HepG2 (cell line): ENCODE results near the gene PRSS8. TPM values are rescaled to one million over a fixed set of nuclear protein-coding genes. Genes with fewer than 3 reads are reported as not detected.
A peak's percentile ranks its signal among the peaks of the same experiment; 100 is the strongest.

ENCODE experiments used
- CBFB ChIP-seq: sonication (generic); formaldehyde crosslinking; IDR thresholded peaks from 2 replicates; pipeline ENCODE4 v1.4.0; 2020; ENCODE audit warnings: missing genetic modification reagents
- CHD4 ChIP-seq: fragments of 200-600 bp; sonication (generic); IDR thresholded peaks from 2 replicates; pipeline ENCODE4 v1.7.0; 2017; ENCODE audit warnings: mild to moderate bottlenecking, low read length, borderline replicate concordance
- EHMT2 ChIP-seq: fragments of 200-600 bp; sonication (generic); IDR thresholded peaks from 2 replicates; pipeline ENCODE4 v1.7.0; 2017; ENCODE audit warnings: antibody characterized with exemption, low read depth, low read length, borderline replicate concordance
- GPN1 ChIP-seq: sonication (generic); formaldehyde crosslinking; IDR thresholded peaks from 2 replicates; pipeline ENCODE4 v1.5.1; 2020; ENCODE audit warnings: missing genetic modification reagents, borderline replicate concordance
- JARID2 ChIP-seq: sonication (generic); formaldehyde crosslinking; IDR thresholded peaks from 2 replicates; pipeline ENCODE4 v1.8.1; 2023; ENCODE audit warnings: missing genetic modification reagents, inconsistent platforms; ENCODE audit not compliant: insufficient replicate concordance
- JDP2 ChIP-seq: sonication (generic); formaldehyde crosslinking; IDR thresholded peaks from 2 replicates; pipeline ENCODE4 v1.8.1; 2022; ENCODE audit warnings: missing genetic modification reagents, borderline replicate concordance
- JUN ChIP-seq: sonication (generic); formaldehyde crosslinking; IDR thresholded peaks from 2 replicates; pipeline ENCODE4 v1.4.0; 2020; ENCODE audit warnings: mild to moderate bottlenecking, missing genetic modification reagents
- KDM3A ChIP-seq: IDR thresholded peaks from 2 replicates; pipeline ENCODE4 v1.6.1; 2018; ENCODE audit warnings: low read depth, missing compliant biosample characterization
- KLF6 ChIP-seq: IDR thresholded peaks from 2 replicates; pipeline ENCODE4 v1.8.0; 2016; ENCODE audit warnings: missing biosample characterization, missing genetic modification reagents
- MIXL1 ChIP-seq: IDR thresholded peaks from 2 replicates; pipeline ENCODE4 v1.6.1; 2016
- MXI1 ChIP-seq: IDR thresholded peaks from 3 replicates; pipeline ENCODE4 v1.6.1; 2012; ENCODE audit warnings: low read depth, low read length, inconsistent platforms, borderline replicate concordance
- NPAS2 ChIP-seq: sonication (generic); formaldehyde crosslinking; IDR thresholded peaks from 2 replicates; pipeline ENCODE4 v1.8.0; 2022; ENCODE audit warnings: mild to moderate bottlenecking, missing genetic modification reagents, borderline replicate concordance
- SAFB2 ChIP-seq: sonication (generic); formaldehyde crosslinking; IDR thresholded peaks from 2 replicates; pipeline ENCODE4 v1.5.1; 2020; ENCODE audit warnings: missing genetic modification reagents, low read depth, mild to moderate bottlenecking, borderline replicate concordance
- TRAFD1 ChIP-seq: sonication (generic); formaldehyde crosslinking; IDR thresholded peaks from 2 replicates; pipeline ENCODE4 v1.5.1; 2020; ENCODE audit warnings: missing genetic modification reagents, mild to moderate bottlenecking, borderline replicate concordance
- ZBTB7B ChIP-seq: sonication (generic); formaldehyde crosslinking; IDR thresholded peaks from 2 replicates; pipeline ENCODE4 v1.4.0; 2020; ENCODE audit warnings: missing genetic modification reagents
- ZKSCAN5 ChIP-seq: sonication (generic); formaldehyde crosslinking; IDR thresholded peaks from 2 replicates; pipeline ENCODE4 v1.5.1; 2020; ENCODE audit warnings: mild to moderate bottlenecking, missing genetic modification reagents
- ZNF121 ChIP-seq: sonication (generic); formaldehyde crosslinking; IDR thresholded peaks from 2 replicates; pipeline ENCODE4 v1.5.0; 2020; ENCODE audit warnings: mild to moderate bottlenecking, missing genetic modification reagents
- ZNF225 ChIP-seq: sonication (generic); formaldehyde crosslinking; IDR thresholded peaks from 2 replicates; pipeline ENCODE4 v1.4.0; 2020; ENCODE audit warnings: mild to moderate bottlenecking, missing genetic modification reagents
- ZNF549 ChIP-seq: sonication (generic); formaldehyde crosslinking; IDR thresholded peaks from 2 replicates; pipeline ENCODE4 v1.5.0; 2020; ENCODE audit warnings: missing genetic modification reagents
- ZNF768 ChIP-seq: sonication (generic); formaldehyde crosslinking; IDR thresholded peaks from 2 replicates; pipeline ENCODE4 v1.4.0; 2020; ENCODE audit warnings: missing genetic modification reagents
- ZNF784 ChIP-seq: sonication (generic); formaldehyde crosslinking; IDR thresholded peaks from 2 replicates; pipeline ENCODE4 v1.5.1; 2020; ENCODE audit warnings: missing genetic modification reagents, mild to moderate bottlenecking, borderline replicate concordance
- polyA plus RNA-seq, 8 experiments: library from polyadenylated mRNA; depleted of rRNA in 3 of 8; stranded (reverse) in 7 of 8; unstranded in 1 of 8; fragments of >200 nt; fragmentation: Illumina TruSeq in 4 of 8; extraction: Trizol in 4 of 8; gene quantifications; 2 replicates each; pipeline versions ENCODE4 v1.2.1 to v1.2.3, GENCODE V29; 2011 to 2016; ENCODE audit warnings: low read depth in 4 of 8, missing spikeins in 1 of 8, mixed read lengths in 1 of 8; ENCODE audit not compliant: insufficient read depth in 1 of 8
- total RNA-seq, 5 experiments: library from RNA; depleted of rRNA; stranded (reverse); fragments of >200 nt; fragmentation: Illumina TruSeq; extraction: Trizol; gene quantifications; 2 replicates each; pipeline ENCODE4 v1.2.3, GENCODE V29; 2016; ENCODE audit warnings: low read depth in 1 of 5
- TF ChIP-seq, protein P1 (sequence below): IDR thresholded peaks from 2 replicates; pipeline ENCODE4 v1.6.1; 2012; ENCODE audit warnings: low read length, improper control_type of control experiment
- TF ChIP-seq, protein P2 (sequence below): sonication (generic); formaldehyde crosslinking; IDR thresholded peaks from 2 replicates; pipeline ENCODE4 v1.8.0; 2022; ENCODE audit warnings: mild to moderate bottlenecking, missing genetic modification reagents, borderline replicate concordance

Gene PRSS8
- total and polyA plus RNA-seq, 2 of the 13 experiments (the other 11 are each of a cell fraction or from before 2014, with no cell fraction given), result 2.6 to 7.2 TPM

DNA sequence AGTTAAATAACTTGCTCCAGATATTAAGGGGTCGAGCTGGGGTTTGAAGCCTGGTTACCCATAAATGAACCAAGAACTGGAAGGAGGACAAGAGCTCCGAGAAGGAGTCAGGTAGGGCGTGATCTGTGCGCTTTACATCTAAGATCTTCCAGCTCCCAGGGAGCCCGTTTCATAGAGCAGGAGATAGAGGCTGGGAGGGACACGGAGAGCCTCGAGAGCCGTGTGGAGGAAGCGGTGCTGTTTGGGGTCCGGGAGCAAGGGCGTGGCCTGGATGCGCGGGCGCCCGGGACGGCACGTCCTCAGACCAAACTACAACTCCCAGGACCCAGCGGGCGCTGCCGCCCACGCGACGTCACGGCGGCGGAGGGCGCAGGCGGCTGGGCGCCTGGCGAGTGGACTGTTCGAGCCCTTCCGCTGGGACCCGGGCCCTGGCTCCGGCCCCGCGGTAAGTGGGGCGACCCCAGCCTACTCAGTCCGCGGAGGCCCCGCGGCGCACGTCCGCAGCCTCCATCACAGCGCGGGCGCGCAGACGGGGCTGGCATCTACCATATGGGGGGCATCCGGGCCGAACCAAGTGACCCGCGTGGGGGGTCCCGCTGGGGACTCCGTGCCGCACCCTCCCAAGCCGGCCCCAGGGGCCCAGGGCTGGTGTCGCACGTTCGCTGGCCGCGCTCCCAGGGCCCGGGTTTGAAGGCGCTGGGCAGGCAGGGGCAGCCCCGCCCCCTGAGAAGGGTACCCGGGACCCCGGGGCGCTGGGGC is 27.3 kb downstream of the PRSS8 start, which contains the start of gene BCKDK (continued):
- TF ChIP-seq NPAS2 (CRISPR knock-in tag) (no peak), KLF6 (CRISPR knock-in tag) (0 out of 2 replicates have a peak, but pooled peaks have one; percentile 48), CBFB (CRISPR knock-in tag) (peak; percentile 39; the same call in 1 of the 2 replicates), MIXL1 (CRISPR knock-in tag) (no peak), SAFB2 (CRISPR knock-in tag) (no peak), MXI1 (peak; percentile 87; the same call in 2 of the 3 replicates), GPN1 (CRISPR knock-in tag) (peak; percentile 84), ZNF768 (CRISPR knock-in tag) (peak; percentile 72; the same call in 1 of the 2 replicates), JARID2 (no peak), KDM3A (CRISPR knock-in tag) (peak; percentile 81), JUN (CRISPR knock-in tag) (no peak), TRAFD1 (CRISPR knock-in tag) (no peak), EHMT2 (no peak), JDP2 (CRISPR knock-in tag) (no peak), ZKSCAN5 (CRISPR knock-in tag) (no peak), ZNF784 (CRISPR knock-in tag) (peak; percentile 51; the same call in 1 of the 2 replicates), ZNF549 (no peak), CHD4 (no peak), ZBTB7B (peak; percentile 69), ZNF121 (CRISPR knock-in tag) (0 out of 2 replicates have a peak, but pooled peaks have one; percentile 56), ZNF225 (CRISPR knock-in tag) (0 out of 2 replicates have a peak, but pooled peaks have one; percentile 37)
- TF ChIP-seq, protein P1, sequence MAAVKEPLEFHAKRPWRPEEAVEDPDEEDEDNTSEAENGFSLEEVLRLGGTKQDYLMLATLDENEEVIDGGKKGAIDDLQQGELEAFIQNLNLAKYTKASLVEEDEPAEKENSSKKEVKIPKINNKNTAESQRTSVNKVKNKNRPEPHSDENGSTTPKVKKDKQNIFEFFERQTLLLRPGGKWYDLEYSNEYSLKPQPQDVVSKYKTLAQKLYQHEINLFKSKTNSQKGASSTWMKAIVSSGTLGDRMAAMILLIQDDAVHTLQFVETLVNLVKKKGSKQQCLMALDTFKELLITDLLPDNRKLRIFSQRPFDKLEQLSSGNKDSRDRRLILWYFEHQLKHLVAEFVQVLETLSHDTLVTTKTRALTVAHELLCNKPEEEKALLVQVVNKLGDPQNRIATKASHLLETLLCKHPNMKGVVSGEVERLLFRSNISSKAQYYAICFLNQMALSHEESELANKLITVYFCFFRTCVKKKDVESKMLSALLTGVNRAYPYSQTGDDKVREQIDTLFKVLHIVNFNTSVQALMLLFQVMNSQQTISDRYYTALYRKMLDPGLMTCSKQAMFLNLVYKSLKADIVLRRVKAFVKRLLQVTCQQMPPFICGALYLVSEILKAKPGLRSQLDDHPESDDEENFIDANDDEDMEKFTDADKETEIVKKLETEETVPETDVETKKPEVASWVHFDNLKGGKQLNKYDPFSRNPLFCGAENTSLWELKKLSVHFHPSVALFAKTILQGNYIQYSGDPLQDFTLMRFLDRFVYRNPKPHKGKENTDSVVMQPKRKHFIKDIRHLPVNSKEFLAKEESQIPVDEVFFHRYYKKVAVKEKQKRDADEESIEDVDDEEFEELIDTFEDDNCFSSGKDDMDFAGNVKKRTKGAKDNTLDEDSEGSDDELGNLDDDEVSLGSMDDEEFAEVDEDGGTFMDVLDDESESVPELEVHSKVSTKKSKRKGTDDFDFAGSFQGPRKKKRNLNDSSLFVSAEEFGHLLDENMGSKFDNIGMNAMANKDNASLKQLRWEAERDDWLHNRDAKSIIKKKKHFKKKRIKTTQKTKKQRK, result no peak
- TF ChIP-seq, protein P2, sequence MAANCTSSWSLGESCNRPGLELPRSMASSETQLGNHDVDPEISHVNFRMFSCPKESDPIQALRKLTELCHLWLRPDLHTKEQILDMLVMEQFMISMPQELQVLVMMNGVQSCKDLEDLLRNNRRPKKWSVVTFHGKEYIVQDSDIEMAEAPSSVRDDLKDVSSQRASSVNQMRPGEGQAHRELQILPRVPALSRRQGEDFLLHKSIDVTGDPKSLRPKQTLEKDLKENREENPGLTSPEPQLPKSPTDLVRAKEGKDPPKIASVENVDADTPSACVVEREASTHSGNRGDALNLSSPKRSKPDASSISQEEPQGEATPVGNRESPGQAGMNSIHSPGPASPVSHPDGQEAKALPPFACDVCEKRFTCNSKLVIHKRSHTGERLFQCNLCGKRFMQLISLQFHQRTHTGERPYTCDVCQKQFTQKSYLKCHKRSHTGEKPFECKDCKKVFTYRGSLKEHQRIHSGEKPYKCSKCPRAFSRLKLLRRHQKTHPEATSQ (CRISPR knock-in tag), result no peak
